GM12872 (cell line): ENCODE measurements around the gene TAS1R1.

Experiments
- TF ChIP-seq, protein P1 (sequence below): IDR thresholded peaks from 3 replicates; pipeline ENCODE4 v1.5.1; 2011; ENCODE audit warnings: low read depth, mild to moderate bottlenecking, low read length, moderate library complexity; ENCODE audit not compliant: insufficient read depth

Gene TAS1R1

DNA sequence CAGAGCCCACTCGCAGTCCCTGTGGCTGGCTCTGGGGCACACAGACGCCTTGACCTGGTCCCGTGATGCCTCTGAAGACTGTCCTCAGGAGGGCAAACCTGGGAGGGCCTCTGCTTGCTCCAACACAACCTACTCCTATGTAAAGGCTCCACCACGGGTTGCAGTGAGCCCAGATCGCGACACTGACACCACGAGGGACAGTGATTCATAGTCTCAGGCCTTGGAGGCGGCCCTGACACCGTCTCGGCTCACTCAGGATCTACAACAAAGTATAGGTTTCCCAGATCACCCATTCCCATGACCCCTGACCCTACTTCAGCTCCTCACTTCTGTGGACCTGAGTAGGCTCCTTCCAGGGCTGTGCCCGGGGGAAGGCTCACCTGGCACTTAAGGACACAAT is 28.8 kb upstream of the TAS1R1 start:
- TF ChIP-seq, protein P1, sequence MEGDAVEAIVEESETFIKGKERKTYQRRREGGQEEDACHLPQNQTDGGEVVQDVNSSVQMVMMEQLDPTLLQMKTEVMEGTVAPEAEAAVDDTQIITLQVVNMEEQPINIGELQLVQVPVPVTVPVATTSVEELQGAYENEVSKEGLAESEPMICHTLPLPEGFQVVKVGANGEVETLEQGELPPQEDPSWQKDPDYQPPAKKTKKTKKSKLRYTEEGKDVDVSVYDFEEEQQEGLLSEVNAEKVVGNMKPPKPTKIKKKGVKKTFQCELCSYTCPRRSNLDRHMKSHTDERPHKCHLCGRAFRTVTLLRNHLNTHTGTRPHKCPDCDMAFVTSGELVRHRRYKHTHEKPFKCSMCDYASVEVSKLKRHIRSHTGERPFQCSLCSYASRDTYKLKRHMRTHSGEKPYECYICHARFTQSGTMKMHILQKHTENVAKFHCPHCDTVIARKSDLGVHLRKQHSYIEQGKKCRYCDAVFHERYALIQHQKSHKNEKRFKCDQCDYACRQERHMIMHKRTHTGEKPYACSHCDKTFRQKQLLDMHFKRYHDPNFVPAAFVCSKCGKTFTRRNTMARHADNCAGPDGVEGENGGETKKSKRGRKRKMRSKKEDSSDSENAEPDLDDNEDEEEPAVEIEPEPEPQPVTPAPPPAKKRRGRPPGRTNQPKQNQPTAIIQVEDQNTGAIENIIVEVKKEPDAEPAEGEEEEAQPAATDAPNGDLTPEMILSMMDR, result no peak

DNA sequence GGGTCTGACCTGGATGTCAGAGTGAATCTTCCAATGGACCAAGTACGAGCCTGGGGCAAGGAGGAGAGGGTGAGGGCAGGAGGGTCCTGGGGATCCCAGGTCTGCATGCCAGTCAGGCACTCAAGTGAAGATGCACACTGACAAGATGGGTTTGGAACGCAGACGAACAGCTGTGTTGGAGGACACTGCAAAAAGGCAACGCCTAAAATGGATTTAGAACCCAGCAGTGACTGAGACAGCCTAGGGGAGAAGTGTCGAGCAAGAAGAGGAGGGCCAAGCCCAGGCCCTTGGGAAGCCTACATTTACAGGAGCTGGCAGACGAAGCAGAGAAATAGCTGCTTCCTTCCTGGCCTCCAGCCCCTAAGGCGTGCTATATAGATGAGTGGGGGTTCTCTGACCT is 26.6 kb upstream of the TAS1R1 start:
- TF ChIP-seq, protein P1, result no peak

DNA sequence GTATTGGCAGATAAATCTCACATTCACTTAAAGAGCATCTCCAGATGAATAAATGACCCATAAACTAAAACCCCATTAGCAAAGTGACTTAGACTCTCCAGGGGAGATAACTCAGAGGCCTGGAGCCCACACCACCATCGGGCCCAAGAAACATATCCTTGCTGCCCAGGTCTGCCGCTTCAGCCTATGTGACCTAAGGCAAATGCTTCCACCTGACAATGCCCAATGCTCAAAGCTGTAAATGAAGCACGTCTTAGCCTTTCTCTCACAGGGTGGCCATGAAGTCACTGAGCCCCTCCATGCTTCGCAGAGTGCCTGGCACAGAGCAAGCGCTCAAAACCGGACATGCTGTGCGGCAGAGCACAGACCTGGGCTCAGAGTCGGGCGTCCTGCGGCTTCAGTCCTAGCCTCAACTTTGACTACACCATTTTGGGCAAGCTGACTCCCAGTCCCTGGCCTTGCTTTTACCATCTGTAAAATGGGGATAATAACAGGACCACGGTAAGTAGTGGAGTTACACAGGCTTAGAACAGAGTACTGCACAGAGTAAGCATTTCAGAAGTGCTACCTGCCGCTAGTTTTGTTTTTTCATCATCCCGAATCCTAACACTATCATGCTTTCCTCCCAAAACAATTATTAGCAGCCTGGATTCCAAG is 24.5 kb upstream of the TAS1R1 start:
- TF ChIP-seq, protein P1, result no peak

DNA sequence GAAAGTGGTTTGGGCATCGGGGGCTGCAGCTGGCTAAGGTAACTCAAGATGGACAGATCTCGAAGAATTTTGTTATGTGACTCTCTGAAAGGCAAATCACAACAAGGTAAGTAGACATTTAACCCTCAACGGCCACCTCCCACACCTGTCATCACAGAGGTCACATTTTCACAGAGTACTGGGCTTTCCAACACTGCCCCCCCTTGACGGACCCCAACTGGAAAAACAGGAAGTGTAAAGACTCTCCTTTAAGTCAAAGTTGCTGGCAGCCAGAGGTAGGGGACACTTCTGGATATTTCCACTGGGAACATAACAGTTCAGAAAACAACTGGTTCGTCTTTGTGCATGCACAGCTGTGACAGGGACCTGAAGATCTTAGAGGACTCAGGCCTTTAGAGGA is 23.1 kb upstream of the TAS1R1 start:
- TF ChIP-seq, protein P1, result no peak

DNA sequence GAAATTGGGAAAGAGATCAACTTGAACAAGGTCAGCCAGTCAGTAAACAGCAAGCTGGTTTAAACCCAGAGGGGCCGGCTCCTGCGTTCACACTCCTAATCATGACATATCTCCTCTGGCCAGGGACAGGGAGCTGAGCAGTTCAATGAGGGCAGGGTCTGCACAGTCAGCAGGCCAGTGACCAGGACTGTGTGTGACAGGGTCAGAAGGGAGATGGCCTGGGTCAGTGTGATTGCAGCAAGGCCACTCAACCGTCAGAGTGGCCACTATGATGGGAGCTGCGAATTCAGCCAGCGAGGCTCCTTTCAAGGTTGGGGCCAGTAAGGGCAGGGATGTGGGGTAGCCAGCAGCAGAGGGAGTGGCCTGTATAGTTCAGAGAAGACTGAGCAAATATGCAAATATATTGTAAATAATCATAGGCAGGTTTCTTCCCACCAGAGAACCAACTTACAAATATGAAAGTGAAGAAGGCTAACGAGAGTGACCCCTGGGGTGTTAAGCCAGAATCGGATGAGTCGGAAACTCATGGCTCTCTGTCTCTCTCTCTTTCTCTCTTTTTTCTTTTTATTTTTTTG is 20.8 kb upstream of the TAS1R1 start:
- TF ChIP-seq, protein P1, result no peak

DNA sequence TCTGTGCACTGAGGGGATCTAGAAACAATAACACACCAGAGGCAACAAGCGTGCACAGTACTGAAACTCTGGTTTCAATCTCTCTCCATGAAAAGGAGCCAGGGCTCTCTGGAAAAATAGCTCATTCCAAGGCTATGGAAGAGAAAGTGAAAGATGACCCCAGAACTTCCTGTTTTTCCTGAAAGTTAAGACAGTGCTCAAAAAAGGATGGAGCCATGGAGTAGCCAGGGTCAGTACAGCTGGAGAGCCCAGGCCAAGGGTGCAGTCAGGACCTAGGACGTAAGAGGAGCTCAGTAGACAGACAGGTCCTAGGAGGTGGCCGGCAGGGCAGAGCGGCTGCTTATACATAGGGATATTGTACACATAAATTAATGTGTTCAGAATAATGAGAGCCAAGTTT is 19.9 kb upstream of the TAS1R1 start:
- TF ChIP-seq, protein P1, result no peak

DNA sequence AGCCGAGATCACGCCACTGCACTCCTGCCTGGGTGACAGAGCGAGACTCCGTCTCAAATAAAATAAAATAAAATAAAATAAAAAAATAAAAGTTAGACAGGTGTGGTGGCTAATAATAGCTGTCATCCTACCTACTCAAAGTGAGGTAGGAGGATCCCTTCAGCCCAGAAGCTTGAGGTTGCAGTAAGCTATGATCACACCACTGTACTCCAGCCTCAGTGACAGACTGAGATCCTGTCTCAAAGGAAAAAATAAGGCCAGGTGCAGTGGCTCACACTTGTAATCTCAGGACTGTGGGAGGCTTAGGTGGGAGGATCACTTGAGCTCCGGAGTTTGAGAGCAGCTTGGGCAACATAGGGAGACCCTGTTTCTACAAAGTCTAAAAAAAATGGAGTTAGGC is 18.8 kb upstream of the TAS1R1 start:
- TF ChIP-seq, protein P1, result no peak
